ENCODE measurements around the gene NT5C3B. TPM values are rescaled to one million over a fixed set of nuclear protein-coding genes. Genes with fewer than 3 reads are reported as not detected.
"Not testable (repeated sequence)": the region's sequence is repeated elsewhere in the genome, so short reads cannot be mapped to it uniquely, and the experiment has no call there.

NT5C3B gene
- total and polyA plus RNA-seq, 4 donors: 43.5 to 155 (median 82.3) TPM

- Histone ChIP-seq H3K36me3 (ENCODE audit: control insufficient read depth in 1 of 2, insufficient read depth in 2 of 2, low read length in 1 of 2) (no peaks in the 10 kb centered on the region), H3K4me1 (ENCODE audit: control insufficient read depth in 1 of 2, insufficient read depth in 2 of 2, low read length in 2 of 2) (peaks cover 0 to 6% of the 10 kb centered on the region in 2 donors), H3K27me3 (ENCODE audit: control insufficient read depth in 1 of 2, insufficient read depth in 2 of 2, low read length in 1 of 2) (no peaks in the 10 kb centered on the region), H3K27ac (ENCODE audit: low read depth in 1 of 2, low read length in 2 of 2) (no peak overlapping the region), H3K9me3 (ENCODE audit: control insufficient read depth, low read length) (no peaks in the 10 kb centered on the region), H3K4me3 (ENCODE audit: low read length in 2 of 2) (peak overlapping the region; percentile 31 to 51)
- DNase-seq (no peak), ATAC-seq (ENCODE audit: low FRiP score) (no peak)
- intact Hi-C loops (cut with DNase I): no loop called here
- WGBS, 2 donors: 11 to 12% methylated on average over 12 to 13 of the region's 13 CpGs
Observed at GRCh38 chr17:41785091-41785858, 50.8 kb downstream of the NT5C3B start.

- Histone ChIP-seq H3K9me3 (ENCODE audit: control insufficient read depth, low read length) (no peaks in the 10 kb centered on the region), H3K27ac (ENCODE audit: low read depth in 1 of 2, low read length in 2 of 2) (no peak overlapping the region), H3K4me3 (ENCODE audit: low read length in 2 of 2) (no peak overlapping the region), H3K4me1 (ENCODE audit: control insufficient read depth in 1 of 2, insufficient read depth in 2 of 2, low read length in 2 of 2) (peaks cover 0 to 6% of the 10 kb centered on the region in 2 donors), H3K36me3 (ENCODE audit: control insufficient read depth in 1 of 2, insufficient read depth in 2 of 2, low read length in 1 of 2) (no peaks in the 10 kb centered on the region), H3K27me3 (ENCODE audit: control insufficient read depth in 1 of 2, insufficient read depth in 2 of 2, low read length in 1 of 2) (no peaks in the 10 kb centered on the region)
- intact Hi-C loops (cut with DNase I): no loop called here
- DNase-seq (no peak), ATAC-seq (ENCODE audit: low FRiP score) (peak; percentile 22)
- WGBS, 2 donors: 17 to 19% methylated on average over 6 of the region's 6 CpGs
Observed at GRCh38 chr17:41784207-41784744, 51.8 kb downstream of the NT5C3B start.

DNA sequence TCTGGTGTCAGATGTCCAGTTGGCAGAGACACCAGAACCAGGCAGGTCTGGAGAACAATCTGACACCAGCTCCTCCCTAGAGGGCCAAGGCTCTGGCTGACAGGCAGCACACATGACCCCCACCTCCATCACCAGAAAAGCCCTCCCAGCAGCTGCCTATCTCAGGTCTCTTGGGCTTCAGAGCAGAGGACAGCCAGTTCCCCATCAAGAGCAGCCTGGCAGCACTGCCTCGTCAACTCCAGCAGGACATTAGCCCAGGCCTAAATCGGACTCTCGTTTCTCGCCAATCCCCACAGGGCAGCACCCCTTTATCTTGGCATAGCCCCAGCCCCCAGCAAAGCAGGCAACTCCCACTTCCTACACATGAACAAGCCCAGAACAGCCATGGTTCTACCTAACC, 53.9 kb downstream of the NT5C3B start:
- Histone ChIP-seq H3K27ac (ENCODE audit: low read depth in 1 of 2, low read length in 2 of 2) (no peak overlapping the region), H3K36me3 (ENCODE audit: control insufficient read depth in 1 of 2, insufficient read depth in 2 of 2, low read length in 1 of 2) (no peaks in the 10 kb centered on the region), H3K9me3 (ENCODE audit: control insufficient read depth, low read length) (no peaks in the 10 kb centered on the region), H3K4me3 (ENCODE audit: low read length in 2 of 2) (no peak overlapping the region), H3K4me1 (ENCODE audit: control insufficient read depth in 1 of 2, insufficient read depth in 2 of 2, low read length in 2 of 2) (peaks cover 0 to 6% of the 10 kb centered on the region in 2 donors), H3K27me3 (ENCODE audit: control insufficient read depth in 1 of 2, insufficient read depth in 2 of 2, low read length in 1 of 2) (no peaks in the 10 kb centered on the region)
- WGBS, 2 donors: 0 to 10% methylated on average over 4 of the region's 4 CpGs
- ATAC-seq (ENCODE audit: low FRiP score) (no peak), DNase-seq (no peak)
- intact Hi-C loops (cut with DNase I): no loop called here

DNA sequence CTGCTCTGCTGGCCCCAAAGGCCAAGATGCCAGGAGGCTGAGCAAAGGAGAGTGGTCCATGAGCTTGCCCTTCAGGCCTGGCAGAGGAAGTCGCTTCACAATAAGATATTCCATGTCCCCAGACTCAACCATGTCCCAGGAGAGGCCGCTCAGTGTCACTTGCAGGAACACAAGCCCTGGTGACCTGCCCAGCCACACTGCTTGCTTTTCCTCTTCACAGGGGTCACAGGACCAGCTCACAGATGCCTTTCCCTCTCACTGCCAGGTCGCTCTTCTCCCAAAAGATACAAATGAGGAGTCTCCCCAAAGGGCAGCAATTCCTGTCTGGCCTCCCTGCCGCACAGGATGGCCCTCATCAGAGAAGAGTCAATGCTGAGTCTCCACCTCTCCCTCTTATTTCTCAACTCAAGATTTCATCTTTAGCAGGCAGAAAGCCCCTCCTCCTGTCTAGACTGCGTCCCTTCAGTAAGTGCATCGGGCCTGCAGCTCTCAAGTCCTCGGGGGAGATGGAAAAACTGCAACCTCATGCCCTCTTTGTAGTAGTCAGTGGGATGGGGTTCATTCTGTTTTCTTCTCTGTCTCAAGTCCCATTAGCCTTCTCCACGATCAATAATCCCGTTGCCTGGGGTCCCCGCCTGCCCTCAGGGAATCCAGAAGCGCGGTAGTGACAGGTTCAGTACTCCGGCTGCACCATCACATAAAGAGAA, 54.5 kb downstream of the NT5C3B start:
- H3K9me3 ChIP-seq (ENCODE audit: control insufficient read depth, low read length): no peaks in the 10 kb centered on the region
- no peaks in the 10 kb centered on the region for H3K27me3 ChIP-seq (ENCODE audit: control insufficient read depth in 1 of 2, insufficient read depth in 2 of 2, low read length in 1 of 2)
- H3K4me3 ChIP-seq (ENCODE audit: low read length in 2 of 2): no peak overlapping the region
- H3K36me3 ChIP-seq (ENCODE audit: control insufficient read depth in 1 of 2, insufficient read depth in 2 of 2, low read length in 1 of 2): no peaks in the 10 kb centered on the region
- no peak for ATAC-seq (ENCODE audit: low FRiP score)
- H3K4me1 ChIP-seq (ENCODE audit: control insufficient read depth in 1 of 2, insufficient read depth in 2 of 2, low read length in 2 of 2): peaks cover 0 to 6% of the 10 kb centered on the region in 2 donors
- DNase-seq: no peak
- intact Hi-C loops (cut with DNase I): no loop called here
- 74 to 78% methylated on average over 13 of the region's 13 CpGs for WGBS, 2 donors
- no peak overlapping the region for H3K27ac ChIP-seq (ENCODE audit: low read depth in 1 of 2, low read length in 2 of 2)

DNA sequence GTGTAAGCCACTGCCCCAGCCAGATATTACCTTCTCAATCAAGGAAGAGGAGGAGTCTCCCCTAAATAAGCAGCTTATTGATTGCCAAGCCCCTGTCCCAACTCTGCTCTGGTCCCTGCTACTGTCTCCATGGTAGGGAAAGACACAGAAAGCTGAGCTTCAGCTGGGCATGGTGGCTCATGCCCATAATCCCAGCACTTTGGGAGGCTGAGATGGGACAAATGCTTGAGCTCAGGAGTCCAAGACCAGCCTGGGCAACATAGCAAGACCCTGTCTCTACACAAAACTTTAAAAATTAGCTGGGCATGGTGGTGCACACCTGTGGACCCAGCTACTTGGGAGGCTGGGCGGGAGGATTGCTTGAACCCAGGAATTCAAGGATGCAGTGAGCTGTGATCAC, 56.1 kb downstream of the NT5C3B start:
- ATAC-seq (ENCODE audit: low FRiP score) (no peak), DNase-seq (no peak)
- intact Hi-C loops (cut with DNase I): no loop called here
- H3K27me3 ChIP-seq (ENCODE audit: control insufficient read depth in 1 of 2, insufficient read depth in 2 of 2, low read length in 1 of 2): no peaks in the 10 kb centered on the region
- H3K9me3 ChIP-seq (ENCODE audit: control insufficient read depth, low read length): no peaks in the 10 kb centered on the region
- H3K4me1 ChIP-seq (ENCODE audit: control insufficient read depth in 1 of 2, insufficient read depth in 2 of 2, low read length in 2 of 2): no peaks in the 10 kb centered on the region
- H3K36me3 ChIP-seq (ENCODE audit: control insufficient read depth in 1 of 2, insufficient read depth in 2 of 2, low read length in 1 of 2): no peaks in the 10 kb centered on the region
- no peak overlapping the region for H3K27ac ChIP-seq (ENCODE audit: low read depth in 1 of 2, low read length in 2 of 2)
- no peak overlapping the region for H3K4me3 ChIP-seq (ENCODE audit: low read length in 2 of 2)
- WGBS, 2 donors: 95 to 100% methylated on average over 1 of the region's 1 CpG

GRCh38 chr17:41777574-41778188, 58.4 kb downstream of the NT5C3B start:
- Histone ChIP-seq H3K36me3 (ENCODE audit: control insufficient read depth in 1 of 2, insufficient read depth in 2 of 2, low read length in 1 of 2) (no peaks in the 10 kb centered on the region), H3K27ac (ENCODE audit: low read depth in 1 of 2, low read length in 2 of 2) (peak overlapping the region in 1 of 2 donors; percentile 41), H3K4me3 (ENCODE audit: low read length in 2 of 2) (no peak overlapping the region), H3K4me1 (ENCODE audit: control insufficient read depth in 1 of 2, insufficient read depth in 2 of 2, low read length in 2 of 2) (no peaks in the 10 kb centered on the region), H3K9me3 (ENCODE audit: control insufficient read depth, low read length) (no peaks in the 10 kb centered on the region), H3K27me3 (ENCODE audit: control insufficient read depth in 1 of 2, insufficient read depth in 2 of 2, low read length in 1 of 2) (no peaks in the 10 kb centered on the region)
- DNase-seq: peak in 1 of 2 donors; percentile 78
- intact Hi-C loops (cut with DNase I): no loop called here
- ATAC-seq (ENCODE audit: low FRiP score): peak; percentile 72
- WGBS, 2 donors: 19 to 22% methylated on average over 12 of the region's 12 CpGs

GRCh38 chr17:41777157-41777573, 58.9 kb downstream of the NT5C3B start:
- Histone ChIP-seq H3K27ac (ENCODE audit: low read depth in 1 of 2, low read length in 2 of 2) (peak overlapping the region in 1 of 2 donors; percentile 34), H3K36me3 (ENCODE audit: control insufficient read depth in 1 of 2, insufficient read depth in 2 of 2, low read length in 1 of 2) (no peaks in the 10 kb centered on the region), H3K4me1 (ENCODE audit: control insufficient read depth in 1 of 2, insufficient read depth in 2 of 2, low read length in 2 of 2) (no peaks in the 10 kb centered on the region), H3K9me3 (ENCODE audit: control insufficient read depth, low read length) (no peaks in the 10 kb centered on the region), H3K27me3 (ENCODE audit: control insufficient read depth in 1 of 2, insufficient read depth in 2 of 2, low read length in 1 of 2) (no peaks in the 10 kb centered on the region), H3K4me3 (ENCODE audit: low read length in 2 of 2) (no peak overlapping the region)
- 24 to 29% methylated on average over 4 of the region's 4 CpGs for WGBS, 2 donors
- no peak for DNase-seq
- peak; percentile 59 for ATAC-seq (ENCODE audit: low FRiP score)
- intact Hi-C loops (cut with DNase I): no loop called here

DNA sequence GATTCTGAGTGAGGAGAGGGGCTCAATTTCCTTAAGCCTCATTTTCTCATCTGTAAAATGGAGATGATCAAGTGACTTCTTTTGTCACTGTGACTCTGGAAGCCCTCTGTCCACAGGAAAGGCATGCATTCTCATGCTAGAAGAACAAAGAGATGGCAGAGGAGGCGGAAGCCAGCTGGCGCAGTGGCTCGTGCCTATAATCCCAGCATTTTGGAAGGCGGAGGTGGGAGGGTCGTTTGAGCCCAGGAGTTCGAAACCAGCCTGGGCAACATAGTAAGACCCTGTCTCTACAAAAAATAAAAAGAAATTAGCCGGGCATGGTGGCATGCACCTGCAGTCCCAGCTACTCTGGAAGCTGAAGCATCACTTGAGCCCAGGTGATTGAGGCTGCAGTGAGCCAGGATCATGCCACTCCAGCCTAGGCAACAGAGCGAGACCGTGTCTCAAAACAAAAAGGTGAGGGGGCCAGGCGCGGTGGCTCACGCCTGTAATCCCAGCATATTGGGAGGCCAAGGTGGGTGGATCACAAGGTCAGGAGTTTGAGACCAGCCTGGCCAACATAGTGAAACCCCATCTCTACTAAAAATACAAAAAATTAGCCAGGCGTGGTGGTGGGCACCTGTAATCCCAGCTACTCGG, 59.7 kb downstream of the NT5C3B start:
- intact Hi-C loops (cut with DNase I); DNase-seq; H3K9me3 ChIP-seq (ENCODE audit: control insufficient read depth, low read length); ATAC-seq (ENCODE audit: low FRiP score); H3K36me3 ChIP-seq (ENCODE audit: control insufficient read depth in 1 of 2, insufficient read depth in 2 of 2, low read length in 1 of 2); H3K4me1 ChIP-seq (ENCODE audit: control insufficient read depth in 1 of 2, insufficient read depth in 2 of 2, low read length in 2 of 2); H3K27me3 ChIP-seq (ENCODE audit: control insufficient read depth in 1 of 2, insufficient read depth in 2 of 2, low read length in 1 of 2); H3K4me3 ChIP-seq (ENCODE audit: low read length in 2 of 2); H3K27ac ChIP-seq (ENCODE audit: low read depth in 1 of 2, low read length in 2 of 2): not testable (repeated sequence)
- WGBS, 2 donors: 91 to 92% methylated on average over 14 of the region's 14 CpGs

Data from aorta (tissue), 5 donors.